ENCODE data around the gene LEKR1.

The LEKR1 gene

DNA sequence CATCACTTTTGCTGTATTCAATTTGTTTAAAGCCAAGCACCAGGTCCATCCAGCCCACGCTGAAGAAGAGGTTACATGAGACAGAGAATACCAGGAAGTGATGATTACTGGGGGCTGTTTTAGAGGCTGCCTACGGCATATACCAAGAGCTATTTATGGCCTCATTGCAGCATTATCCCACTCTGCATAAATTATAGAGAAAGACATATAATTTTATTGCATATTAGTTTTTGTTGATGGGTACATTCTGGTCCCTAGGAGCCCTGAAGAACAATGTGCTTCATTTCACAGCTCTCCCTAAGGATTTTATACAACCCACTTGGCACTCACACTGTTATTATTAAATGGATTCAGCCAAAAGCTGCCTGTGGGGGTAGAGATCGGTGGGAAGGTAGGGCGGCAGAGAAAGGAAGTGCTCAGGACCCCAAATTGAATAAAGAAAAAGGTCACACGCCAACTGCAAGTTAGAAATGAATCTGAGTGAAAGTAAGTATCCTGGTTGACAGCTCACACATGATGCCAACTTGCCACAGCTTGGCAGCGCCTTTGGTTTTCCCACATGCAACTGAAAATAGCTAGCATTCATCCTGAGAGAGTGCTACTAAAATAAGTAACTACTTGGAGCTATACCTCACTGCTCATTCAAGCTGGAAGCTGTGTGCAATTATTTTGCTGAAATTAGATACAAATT lies 260.1 kb downstream of the LEKR1 start:
- ChIA-PET POLR2A (ENCODE audit: low non-redundant PET) (interaction anchor here (0.5 kb wide), 1 partner anchor 57 kb away, joined by 3 read pairs; no protein-coding TSS in a partner anchor), CTCF (interaction anchor here (0.6 kb wide), 2 partner anchors 441 to 545 kb away, joined by 3 to 4 read pairs; no protein-coding TSS in a partner anchor)
- TF ChIP-seq, protein P1, sequence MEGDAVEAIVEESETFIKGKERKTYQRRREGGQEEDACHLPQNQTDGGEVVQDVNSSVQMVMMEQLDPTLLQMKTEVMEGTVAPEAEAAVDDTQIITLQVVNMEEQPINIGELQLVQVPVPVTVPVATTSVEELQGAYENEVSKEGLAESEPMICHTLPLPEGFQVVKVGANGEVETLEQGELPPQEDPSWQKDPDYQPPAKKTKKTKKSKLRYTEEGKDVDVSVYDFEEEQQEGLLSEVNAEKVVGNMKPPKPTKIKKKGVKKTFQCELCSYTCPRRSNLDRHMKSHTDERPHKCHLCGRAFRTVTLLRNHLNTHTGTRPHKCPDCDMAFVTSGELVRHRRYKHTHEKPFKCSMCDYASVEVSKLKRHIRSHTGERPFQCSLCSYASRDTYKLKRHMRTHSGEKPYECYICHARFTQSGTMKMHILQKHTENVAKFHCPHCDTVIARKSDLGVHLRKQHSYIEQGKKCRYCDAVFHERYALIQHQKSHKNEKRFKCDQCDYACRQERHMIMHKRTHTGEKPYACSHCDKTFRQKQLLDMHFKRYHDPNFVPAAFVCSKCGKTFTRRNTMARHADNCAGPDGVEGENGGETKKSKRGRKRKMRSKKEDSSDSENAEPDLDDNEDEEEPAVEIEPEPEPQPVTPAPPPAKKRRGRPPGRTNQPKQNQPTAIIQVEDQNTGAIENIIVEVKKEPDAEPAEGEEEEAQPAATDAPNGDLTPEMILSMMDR (conservative IDR thresholded peaks at IDR 0.05; ENCODE audit: low read depth) = no peak
- peak overlapping the region; percentile 47 for H3K27ac ChIP-seq
- no peak for DNase-seq (ENCODE audit: low spot score)

DNA sequence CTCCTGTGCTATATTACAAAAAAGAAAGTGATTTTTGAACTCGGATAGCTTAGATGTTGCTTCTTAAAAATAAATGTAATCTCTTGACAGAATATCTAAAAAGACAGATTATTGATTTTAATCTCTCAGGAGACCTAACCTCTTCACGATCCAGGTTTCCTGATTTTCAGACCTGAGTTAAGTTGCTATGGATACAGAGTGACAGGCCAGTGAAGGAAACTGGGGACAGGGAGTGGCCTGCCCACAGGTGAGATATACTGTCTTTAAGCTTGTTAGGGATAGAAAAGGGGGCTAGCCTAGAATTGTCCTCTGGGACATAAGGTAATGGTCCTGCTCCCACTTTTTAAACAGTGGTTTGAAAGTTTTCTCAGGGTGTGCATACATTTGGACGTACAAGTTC lies 260.6 kb downstream of the LEKR1 start:
- POLR2A ChIA-PET (ENCODE audit: low non-redundant PET) = no interaction called here
- no peak for DNase-seq (ENCODE audit: low spot score)
- no peak overlapping the region for H3K27ac ChIP-seq
- TF ChIP-seq, protein P1 (conservative IDR thresholded peaks at IDR 0.05; ENCODE audit: low read depth) = no peak
- CTCF ChIA-PET = interaction anchor here (0.6 kb wide), 1 partner anchor 442 kb away, joined by 3 read pairs; no protein-coding TSS in a partner anchor

DNA sequence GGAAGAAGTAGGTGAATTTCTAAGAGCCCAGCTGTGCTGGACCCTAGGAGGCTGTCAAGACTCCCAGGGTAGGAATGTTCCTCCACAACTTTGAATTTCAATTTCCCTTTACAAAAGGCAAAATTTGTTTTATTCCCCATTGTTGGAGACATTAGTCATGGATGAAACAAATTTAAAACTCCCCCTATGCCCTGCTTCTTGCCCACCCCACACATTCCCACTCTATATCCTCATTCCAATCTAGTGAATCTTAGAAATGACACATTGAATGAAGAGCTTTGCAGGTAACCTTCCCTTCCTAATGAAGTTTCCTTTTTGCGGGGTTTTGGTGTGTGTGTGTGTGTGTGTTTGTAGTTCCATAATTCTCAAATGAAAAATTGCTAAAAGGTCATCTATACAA lies 261.2 kb downstream of the LEKR1 start:
- no peak overlapping the region for H3K27ac ChIP-seq
- DNase-seq (ENCODE audit: low spot score) = peak; percentile 60
- ChIA-PET CTCF (interaction anchor here (0.5 to 0.9 kb wide), 2 partner anchors 50 to 72 kb away, joined by 5 read pairs; no protein-coding TSS in a partner anchor), POLR2A (ENCODE audit: low non-redundant PET) (no interaction called here)
- TF ChIP-seq, protein P1 (conservative IDR thresholded peaks at IDR 0.05; ENCODE audit: low read depth) = no peak

DNA sequence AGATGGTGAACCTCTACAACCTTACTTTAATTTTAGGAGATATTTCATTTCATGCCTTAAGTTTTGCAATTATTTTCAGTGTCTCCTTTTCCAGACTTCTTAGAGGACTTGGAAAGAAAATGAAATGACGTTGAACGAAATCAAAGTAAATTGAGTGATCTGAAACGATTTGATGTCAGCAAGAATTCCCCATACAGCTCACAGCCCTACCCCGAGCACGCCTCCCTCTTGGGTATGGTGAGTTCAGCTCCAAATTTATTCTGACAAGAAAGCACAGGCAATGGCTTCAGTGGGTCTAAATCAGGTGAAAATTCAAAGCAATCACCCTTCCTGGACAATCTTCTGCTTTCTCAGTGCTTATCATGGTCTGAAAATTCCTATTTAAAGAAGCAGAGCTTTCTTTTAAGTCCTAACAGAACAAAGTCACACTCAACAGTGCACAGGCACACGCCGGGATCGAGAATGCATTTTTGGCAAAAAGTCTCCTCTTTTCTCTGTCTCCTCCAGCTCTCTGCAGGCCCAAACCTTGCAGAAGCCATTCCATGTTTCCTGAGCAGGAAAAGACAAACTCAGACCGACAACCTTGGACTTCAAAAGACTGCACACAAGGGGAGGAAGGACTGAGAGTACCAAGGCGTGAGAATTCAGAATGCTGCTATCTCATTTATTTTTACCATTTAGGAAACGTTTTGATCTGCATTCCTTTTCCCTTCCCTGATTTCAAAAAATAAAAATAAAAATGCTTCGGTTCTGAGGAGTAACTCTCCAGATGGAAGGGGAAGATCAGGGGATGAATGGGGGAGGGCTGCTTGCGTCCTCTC lies 261.8 kb downstream of the LEKR1 start:
- H3K27ac ChIP-seq = peak overlapping the region; percentile 99
- ChIA-PET CTCF (interaction anchor here (0.5 to 1.5 kb wide), 8 partner anchors 22 to 536 kb away, joined by 3 to 9 read pairs (median 4); partner anchors contain the start of gene TIPARP), POLR2A (ENCODE audit: low non-redundant PET) (interaction anchor here (1.0 to 1.2 kb wide), 2 partner anchors 73 to 412 kb away, joined by 3 read pairs; no protein-coding TSS in a partner anchor)
- DNase-seq (ENCODE audit: low spot score) = no peak
- TF ChIP-seq, protein P1 (conservative IDR thresholded peaks at IDR 0.05; ENCODE audit: low read depth) = no peak

DNA sequence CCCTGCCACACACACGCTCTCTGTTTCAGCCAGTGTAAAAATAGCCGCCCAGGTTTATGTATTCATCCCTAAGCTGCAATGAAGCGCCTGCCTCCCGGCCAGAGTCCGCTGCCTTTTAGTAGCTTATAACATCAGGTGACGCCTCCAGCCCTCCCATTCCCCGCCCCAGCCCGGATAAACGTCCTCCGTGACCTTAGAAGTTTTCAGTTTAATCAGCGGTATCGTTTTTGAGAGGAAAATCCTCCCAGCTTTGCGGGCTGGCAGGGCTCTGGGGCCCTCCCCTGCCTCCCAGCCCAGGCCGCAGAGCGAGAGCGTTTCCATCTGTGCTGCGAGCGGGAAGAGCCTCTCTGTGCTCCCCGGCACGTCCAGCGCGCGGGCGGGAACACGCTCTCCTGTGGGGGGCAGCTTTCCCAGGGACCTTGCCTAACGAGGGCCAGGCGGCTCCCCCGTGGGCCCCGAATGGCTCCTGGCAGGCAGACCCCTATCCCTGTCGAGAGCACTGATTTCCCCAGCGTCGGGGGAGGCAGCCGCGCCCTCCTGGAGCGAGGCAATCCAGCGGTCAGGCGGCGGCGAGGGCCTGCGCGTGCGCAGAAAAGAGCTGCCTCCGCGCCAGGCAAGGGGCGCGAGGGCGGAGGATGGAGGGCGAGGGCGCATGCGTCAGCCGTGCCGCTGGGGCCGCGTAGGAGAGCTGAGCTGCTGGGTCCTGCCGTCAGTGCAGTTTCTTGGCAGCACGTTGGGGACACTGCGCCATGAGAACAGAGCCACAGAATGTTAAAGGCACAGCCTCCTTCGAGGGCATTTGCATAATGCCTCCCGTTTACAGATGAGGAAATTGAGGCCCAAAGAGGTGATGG lies 262.7 kb downstream of the LEKR1 start:
- peak; percentile 97 for DNase-seq (ENCODE audit: low spot score)
- H3K27ac ChIP-seq = peak overlapping the region; percentile 99
- CTCF ChIA-PET = interaction anchor here (0.6 to 1.5 kb wide), 9 partner anchors 21 to 962 kb away, joined by 3 to 9 read pairs (median 3); partner anchors contain the start of gene TIPARP
- POLR2A ChIA-PET (ENCODE audit: low non-redundant PET) = interaction anchor here (0.6 to 1.2 kb wide), 5 partner anchors 10 to 1087 kb away, joined by 3 to 6 read pairs (median 3); no protein-coding TSS in a partner anchor
- TF ChIP-seq, protein P1 (conservative IDR thresholded peaks at IDR 0.05; ENCODE audit: low read depth) = no peak

Measured in RWPE1 (cell line).